ENCODE data around the gene CHD3.

The CHD3 gene

DNA sequence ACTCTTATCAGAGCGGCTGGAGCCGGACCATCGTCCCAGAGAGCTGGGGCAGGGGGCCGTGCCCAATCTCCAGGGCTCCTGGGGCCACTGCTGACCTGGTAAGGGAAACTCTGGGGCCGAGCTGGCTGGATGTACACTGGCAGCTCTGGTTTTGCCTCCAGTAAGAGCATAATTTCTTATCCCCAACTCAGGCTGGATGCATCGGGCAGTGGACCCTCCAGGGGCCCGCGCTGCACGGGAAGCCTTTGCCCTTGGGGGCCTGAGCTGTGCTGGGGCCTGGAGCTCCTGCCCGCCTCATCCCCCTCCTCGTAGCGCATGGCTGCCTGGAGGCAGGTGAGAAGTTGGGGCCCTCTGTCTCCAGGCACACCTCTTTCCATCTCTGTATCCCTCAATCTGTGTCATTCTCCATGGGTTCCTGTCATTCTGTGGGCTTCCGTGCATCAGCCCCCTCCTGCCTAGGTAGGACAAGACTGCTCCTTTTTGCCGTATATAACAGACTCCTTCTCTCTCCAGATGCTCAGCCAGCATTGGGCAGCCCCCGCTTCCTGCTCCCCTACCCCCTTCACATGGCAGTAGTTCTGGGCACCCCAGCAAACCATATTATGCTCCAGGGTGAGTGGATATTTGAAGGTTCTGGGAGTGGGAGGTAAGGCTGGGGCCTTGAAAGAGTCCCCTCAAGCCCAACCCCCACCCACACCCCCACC lies 43.1 kb upstream of the CHD3 start:
- no peak for DNase-seq (ENCODE audit: low spot score)
- TF ChIP-seq CTCF (IDR thresholded peaks at IDR 0.05; ENCODE audit: extremely low read depth, insufficient read depth, missing control alignments) = no peak
- in situ Hi-C loops (cut with MboI; ENCODE audit: low pct_unique_long_range_greater_than_20kb, low sequenced_read_pairs, unreplicated experiment) = no loop called here

- in situ Hi-C loops (cut with MboI; ENCODE audit: low pct_unique_long_range_greater_than_20kb, low sequenced_read_pairs, unreplicated experiment) = no loop called here
- no peak for TF ChIP-seq CTCF (IDR thresholded peaks at IDR 0.05; ENCODE audit: extremely low read depth, insufficient read depth, missing control alignments)
- DNase-seq (ENCODE audit: low spot score) = no peak
Measured at GRCh38 chr17:7846063-7846735, 42.4 kb upstream of the CHD3 start.

DNA sequence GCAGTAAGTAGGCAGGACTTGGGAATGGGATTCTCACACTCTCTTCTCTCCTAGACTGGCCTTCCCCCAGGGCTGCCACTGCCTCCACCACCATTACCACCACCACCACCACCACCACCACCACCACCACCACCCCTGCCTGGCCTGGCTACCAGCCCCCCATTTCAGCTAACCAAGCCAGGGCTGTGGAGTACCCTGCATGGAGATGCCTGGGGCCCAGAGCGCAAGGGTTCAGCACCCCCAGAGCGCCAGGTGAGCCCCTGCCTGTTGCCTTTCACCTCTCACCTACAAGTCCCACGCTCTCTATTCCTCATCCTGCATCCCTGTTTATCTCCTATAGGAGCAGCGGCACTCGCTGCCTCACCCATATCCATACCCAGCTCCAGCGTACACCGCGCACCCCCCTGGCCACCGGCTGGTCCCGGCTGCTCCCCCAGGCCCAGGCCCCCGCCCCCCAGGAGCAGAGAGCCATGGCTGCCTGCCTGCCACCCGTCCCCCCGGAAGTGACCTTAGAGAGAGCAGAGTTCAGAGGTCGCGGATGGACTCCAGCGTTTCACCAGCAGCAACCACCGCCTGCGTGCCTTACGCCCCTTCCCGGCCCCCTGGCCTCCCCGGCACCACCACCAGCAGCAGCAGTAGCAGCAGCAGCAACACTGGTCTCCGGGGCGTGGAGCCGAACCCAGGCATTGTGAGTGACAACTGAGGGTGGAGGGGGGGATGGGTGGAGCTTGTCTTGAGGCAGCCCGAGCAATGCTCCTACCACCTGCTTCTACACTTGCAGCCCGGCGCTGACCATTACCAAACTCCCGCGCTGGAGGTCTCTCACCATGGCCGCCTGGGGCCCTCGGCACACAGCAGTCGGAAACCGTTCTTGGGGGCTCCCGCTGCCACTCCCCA lies 41.6 kb upstream of the CHD3 start:
- in situ Hi-C loops (cut with MboI; ENCODE audit: low pct_unique_long_range_greater_than_20kb, low sequenced_read_pairs, unreplicated experiment) = no loop called here
- TF ChIP-seq CTCF (IDR thresholded peaks at IDR 0.05; ENCODE audit: extremely low read depth, insufficient read depth, missing control alignments) = no peak
- DNase-seq (ENCODE audit: low spot score) = no peak

DNA sequence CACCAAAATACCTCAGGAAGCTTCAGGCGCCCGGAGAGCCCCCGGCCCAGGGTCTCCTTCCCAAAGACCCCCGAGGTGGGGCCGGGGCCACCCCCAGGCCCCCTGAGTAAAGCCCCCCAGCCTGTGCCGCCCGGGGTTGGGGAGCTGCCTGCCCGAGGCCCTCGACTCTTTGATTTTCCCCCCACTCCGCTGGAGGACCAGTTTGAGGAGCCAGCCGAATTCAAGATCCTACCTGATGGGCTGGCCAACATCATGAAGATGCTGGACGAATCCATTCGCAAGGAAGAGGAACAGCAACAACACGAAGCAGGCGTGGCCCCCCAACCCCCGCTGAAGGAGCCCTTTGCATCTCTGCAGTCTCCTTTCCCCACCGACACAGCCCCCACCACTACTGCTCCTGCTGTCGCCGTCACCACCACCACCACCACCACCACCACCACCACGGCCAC lies 40.4 kb upstream of the CHD3 start:
- TF ChIP-seq CTCF (IDR thresholded peaks at IDR 0.05; ENCODE audit: extremely low read depth, insufficient read depth, missing control alignments) = no peak
- no peak for DNase-seq (ENCODE audit: low spot score)
- in situ Hi-C loops (cut with MboI; ENCODE audit: low pct_unique_long_range_greater_than_20kb, low sequenced_read_pairs, unreplicated experiment) = no loop called here

DNA sequence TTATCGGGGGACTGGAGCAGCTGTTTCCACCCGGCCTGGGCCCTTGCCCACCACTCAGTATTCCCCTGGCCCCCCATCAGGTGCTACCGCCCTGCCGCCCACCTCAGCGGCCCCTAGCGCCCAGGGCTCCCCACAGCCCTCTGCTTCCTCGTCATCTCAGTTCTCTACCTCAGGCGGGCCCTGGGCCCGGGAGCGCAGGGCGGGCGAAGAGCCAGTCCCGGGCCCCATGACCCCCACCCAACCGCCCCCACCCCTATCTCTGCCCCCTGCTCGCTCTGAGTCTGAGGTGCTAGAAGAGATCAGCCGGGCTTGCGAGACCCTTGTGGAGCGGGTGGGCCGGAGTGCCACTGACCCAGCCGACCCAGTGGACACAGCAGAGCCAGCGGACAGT lies 39.9 kb upstream of the CHD3 start:
- TF ChIP-seq CTCF (IDR thresholded peaks at IDR 0.05; ENCODE audit: extremely low read depth, insufficient read depth, missing control alignments) = no peak
- DNase-seq (ENCODE audit: low spot score) = no peak
- in situ Hi-C loops (cut with MboI; ENCODE audit: low pct_unique_long_range_greater_than_20kb, low sequenced_read_pairs, unreplicated experiment) = no loop called here

DNA sequence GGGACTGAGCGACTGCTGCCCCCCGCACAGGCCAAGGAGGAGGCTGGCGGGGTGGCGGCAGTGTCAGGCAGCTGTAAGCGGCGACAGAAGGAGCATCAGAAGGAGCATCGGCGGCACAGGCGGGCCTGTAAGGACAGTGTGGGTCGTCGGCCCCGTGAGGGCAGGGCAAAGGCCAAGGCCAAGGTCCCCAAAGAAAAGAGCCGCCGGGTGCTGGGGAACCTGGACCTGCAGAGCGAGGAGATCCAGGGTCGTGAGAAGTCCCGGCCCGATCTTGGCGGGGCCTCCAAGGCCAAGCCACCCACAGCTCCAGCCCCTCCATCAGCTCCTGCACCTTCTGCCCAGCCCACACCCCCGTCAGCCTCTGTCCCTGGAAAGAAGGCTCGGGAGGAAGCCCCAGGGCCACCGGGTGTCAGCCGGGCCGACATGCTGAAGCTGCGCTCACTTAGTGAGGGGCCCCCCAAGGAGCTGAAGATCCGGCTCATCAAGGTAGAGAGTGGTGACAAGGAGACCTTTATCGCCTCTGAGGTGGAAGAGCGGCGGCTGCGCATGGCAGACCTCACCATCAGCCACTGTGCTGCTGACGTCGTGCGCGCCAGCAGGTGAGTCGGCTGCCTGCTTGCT lies 39.3 kb upstream of the CHD3 start:
- in situ Hi-C loops (cut with MboI; ENCODE audit: low pct_unique_long_range_greater_than_20kb, low sequenced_read_pairs, unreplicated experiment) = no loop called here
- no peak for DNase-seq (ENCODE audit: low spot score)
- TF ChIP-seq CTCF (IDR thresholded peaks at IDR 0.05; ENCODE audit: extremely low read depth, insufficient read depth, missing control alignments) = no peak
